Left renal pelvis (tissue), 4 donors: Measurements from ENCODE around the gene NT5C2. TPM values are rescaled to one million over a fixed set of nuclear protein-coding genes. Genes with fewer than 3 reads are reported as not detected.
"Not testable (repeated sequence)": the region's sequence is repeated elsewhere in the genome, so short reads cannot be mapped to it uniquely, and the experiment has no call there.

ENCODE experiments used
- DNase-seq, 4 donors: peaks; one replicate each; pipeline ENCODE4 v3.0.0-alpha.2; 2013; ENCODE audit warnings: low read depth in 4 of 4, low spot score in 3 of 4
- polyA plus RNA-seq, 4 donors: library from polyadenylated mRNA; unstranded; fragments of 120-200 nt; gene quantifications; one replicate each; pipeline ENCODE4 v1.2.1, GENCODE V29; 2013; ENCODE audit not compliant: insufficient read length in 4 of 4

NT5C2 gene
- polyA plus RNA-seq, 4 donors: 92.3 to 115 (median 108) TPM

GRCh38 chr10:103167554-103167953 lies 25.5 kb downstream of the NT5C2 start:
- DNase-seq: not testable (repeated sequence)

GRCh38 chr10:103166523-103166922 lies 26.5 kb downstream of the NT5C2 start:
- no peak for DNase-seq

- not testable (repeated sequence) for DNase-seq
Measured at GRCh38 chr10:103163766-103164403, 29.2 kb downstream of the NT5C2 start.

GRCh38 chr10:103157246-103157645 lies 35.8 kb downstream of the NT5C2 start:
- no peak for DNase-seq

- DNase-seq: no peak
Measured at GRCh38 chr10:103155471-103156085, 37.5 kb downstream of the NT5C2 start.

- DNase-seq: no peak
Measured at GRCh38 chr10:103154521-103155299, 38.4 kb downstream of the NT5C2 start.

- DNase-seq: peak; percentile 29 to 39 (median 37)
Measured at GRCh38 chr10:103153302-103154197, 39.5 kb downstream of the NT5C2 start.

- no peak for DNase-seq
Measured at GRCh38 chr10:103149991-103150622, 43.0 kb downstream of the NT5C2 start.

- no peak for DNase-seq
Measured at GRCh38 chr10:103147645-103148044, 45.4 kb downstream of the NT5C2 start.

GRCh38 chr10:103145860-103146466 lies 47.1 kb downstream of the NT5C2 start:
- DNase-seq: no peak

- DNase-seq: no peak
Measured at GRCh38 chr10:103145046-103145445, 48.0 kb downstream of the NT5C2 start.

- no peak for DNase-seq
Measured at GRCh38 chr10:103144041-103144440, 49.0 kb downstream of the NT5C2 start.

- DNase-seq: not testable (repeated sequence)
Measured at GRCh38 chr10:103143641-103144040, 49.4 kb downstream of the NT5C2 start.

GRCh38 chr10:103141950-103142349 lies 51.1 kb downstream of the NT5C2 start:
- no peak for DNase-seq

- DNase-seq: no peak
Measured at GRCh38 chr10:103140469-103140868, 52.6 kb downstream of the NT5C2 start.

- no peak for DNase-seq
Measured at GRCh38 chr10:103139803-103140202, 53.3 kb downstream of the NT5C2 start.

GRCh38 chr10:103135168-103135567 lies 57.9 kb downstream of the NT5C2 start:
- not testable (repeated sequence) for DNase-seq

- DNase-seq: no peak
Measured at GRCh38 chr10:103130910-103131309, 62.2 kb downstream of the NT5C2 start.

GRCh38 chr10:103130180-103130579 lies 62.9 kb downstream of the NT5C2 start:
- DNase-seq: not testable (repeated sequence)

- no peak for DNase-seq
Measured at GRCh38 chr10:103127241-103127640, 65.8 kb downstream of the NT5C2 start.
